Measurements from ENCODE around the gene FANCD2. TPM values are rescaled to one million over a fixed set of nuclear protein-coding genes. Genes with fewer than 3 reads are reported as not detected.

Gene FANCD2
- total RNA-seq, 1 experiment from 2014 or later, result 74.9 TPM

DNA sequence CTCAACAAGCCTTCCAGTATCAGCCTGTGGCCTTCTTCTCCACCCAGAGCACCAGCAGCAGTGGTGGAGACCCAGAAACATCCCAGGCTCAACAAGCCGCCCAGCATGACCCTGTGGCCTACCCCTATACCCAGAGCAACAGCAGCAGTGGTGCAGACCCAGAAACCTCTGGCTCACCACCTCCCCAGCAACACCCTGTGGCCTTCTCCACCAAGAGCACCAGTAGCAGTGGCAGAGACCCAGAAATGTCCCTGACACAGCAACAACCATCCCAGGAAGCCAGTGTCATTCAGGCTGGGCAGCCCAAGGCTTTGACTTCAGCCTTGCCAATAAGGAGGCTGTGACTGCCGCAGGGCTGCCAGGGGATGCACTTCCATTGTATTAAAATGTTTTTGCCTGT, 23.3 kb upstream of the FANCD2 start:
- peaks cover 0 to 2% of the 10 kb centered on the region in 2 experiments; a peak in 1 of 4 replicates for H3K4me1 Mint-ChIP-seq
- peaks cover 41 to 62% (median 49%) of the 10 kb centered on the region in 3 experiments for H3K36me3 Mint-ChIP-seq (ENCODE audit: insufficient read depth in 1 of 3, low read depth in 3 of 3)
- Histone ChIP-seq H4K5ac (ENCODE audit: insufficient read length, low read depth, low read length) (no peak overlapping the region), H4K8ac (replicated peaks; ENCODE audit: insufficient read length, low read depth, low read length) (no peak overlapping the region), H2BK5ac (ENCODE audit: insufficient read length, low read length) (no peak overlapping the region), H2BK12ac (ENCODE audit: insufficient read length, low read depth, low read length) (no peak overlapping the region), H3K4me1 (ENCODE audit: insufficient read depth, low read length) (no peaks in the 10 kb centered on the region), H2BK20ac (ENCODE audit: low read depth, low read length, poor library complexity, severe bottlenecking) (no peak overlapping the region), H3K14ac (ENCODE audit: insufficient read depth, low read length) (no peak overlapping the region), H3K27ac (ENCODE audit: insufficient read length, low read depth, low read length) (no peak overlapping the region), H3K18ac (ENCODE audit: insufficient read length, low read depth, low read length) (no peak overlapping the region), H3T11ph (ENCODE audit: low read length) (no peak overlapping the region), H2BK15ac (ENCODE audit: low read depth, low read length) (no peak overlapping the region), H3K79me1 (ENCODE audit: insufficient read depth, low read depth, low read length, poor library complexity, severe bottlenecking) (peaks cover 2% of the 10 kb centered on the region), H3K4ac (ENCODE audit: low read depth, low read length) (no peak overlapping the region), H2BK120ac (ENCODE audit: low read depth, low read length, poor library complexity, severe bottlenecking) (no peak overlapping the region), H3K9me3 (ENCODE audit: control insufficient read depth, low read depth, low read length) (no peaks in the 10 kb centered on the region), H3K4me2 (ENCODE audit: insufficient read depth, insufficient read length, low read length) (no peak overlapping the region), H2AK5ac (ENCODE audit: insufficient read length, low read length) (no peak overlapping the region), H4K91ac (ENCODE audit: insufficient read length, low read depth, low read length) (no peak overlapping the region), H3K27me3 (ENCODE audit: insufficient read depth, low read length) (no peaks in the 10 kb centered on the region), H4K20me1 (ENCODE audit: control insufficient read depth, insufficient read depth, insufficient read length) (no peaks in the 10 kb centered on the region), H3K56ac (ENCODE audit: insufficient read length, low read depth, low read length) (no peak overlapping the region), H3K79me2 (ENCODE audit: insufficient read depth, low read length) (no peaks in the 10 kb centered on the region; the same call in 1 of the 2 replicates), H2AFZ (ENCODE audit: low read length) (no peak overlapping the region), H3K9ac (ENCODE audit: extremely low read depth, insufficient read length, low read length) (no peak overlapping the region), H3K23ac (ENCODE audit: insufficient read length, low read depth, low read length) (no peak overlapping the region), H3K23me2 (ENCODE audit: insufficient read length, low read depth, low read length, poor library complexity, severe bottlenecking) (no peaks in the 10 kb centered on the region)
- no peaks in the 10 kb centered on the region for H3K9me3 Mint-ChIP-seq
- no peak for DNase-seq
- no CpG with 5 or more reads among the region's 2 CpGs for WGBS (ENCODE audit: extremely low coverage, insufficient read length, low lambda C conversion rate)
- no peak overlapping the region for H3K4me3 Mint-ChIP-seq
- TF ChIP-seq, protein P1, sequence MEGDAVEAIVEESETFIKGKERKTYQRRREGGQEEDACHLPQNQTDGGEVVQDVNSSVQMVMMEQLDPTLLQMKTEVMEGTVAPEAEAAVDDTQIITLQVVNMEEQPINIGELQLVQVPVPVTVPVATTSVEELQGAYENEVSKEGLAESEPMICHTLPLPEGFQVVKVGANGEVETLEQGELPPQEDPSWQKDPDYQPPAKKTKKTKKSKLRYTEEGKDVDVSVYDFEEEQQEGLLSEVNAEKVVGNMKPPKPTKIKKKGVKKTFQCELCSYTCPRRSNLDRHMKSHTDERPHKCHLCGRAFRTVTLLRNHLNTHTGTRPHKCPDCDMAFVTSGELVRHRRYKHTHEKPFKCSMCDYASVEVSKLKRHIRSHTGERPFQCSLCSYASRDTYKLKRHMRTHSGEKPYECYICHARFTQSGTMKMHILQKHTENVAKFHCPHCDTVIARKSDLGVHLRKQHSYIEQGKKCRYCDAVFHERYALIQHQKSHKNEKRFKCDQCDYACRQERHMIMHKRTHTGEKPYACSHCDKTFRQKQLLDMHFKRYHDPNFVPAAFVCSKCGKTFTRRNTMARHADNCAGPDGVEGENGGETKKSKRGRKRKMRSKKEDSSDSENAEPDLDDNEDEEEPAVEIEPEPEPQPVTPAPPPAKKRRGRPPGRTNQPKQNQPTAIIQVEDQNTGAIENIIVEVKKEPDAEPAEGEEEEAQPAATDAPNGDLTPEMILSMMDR (conservative IDR thresholded peaks at IDR 0.05), result no peak
- H3K27me3 Mint-ChIP-seq (ENCODE audit: low read depth), result no peaks in the 10 kb centered on the region
- no peak overlapping the region for H3K27ac Mint-ChIP-seq

Data from H9 (cell line).